WTC11 (cell line): ENCODE measurements around the gene TTLL11. TPM values are rescaled to one million over a fixed set of nuclear protein-coding genes. Genes with fewer than 3 reads are reported as not detected.

Experiments
- ATAC-seq: fragments of 200-7000 bp; cut with Tn5 transposase; 2 replicates; pipeline ENCODE4 v1.10.0; 2021; ENCODE audit warnings: mild to moderate bottlenecking, moderate library complexity
- CTCF ChIA-PET: fragments of 300-600 bp; sonication (Branson Sonifier 250); formaldehyde crosslinking; loops from one replicate; lab custom pipeline; 2021; ENCODE audit warnings: antibody characterized with exemption; lab: Charles Lee
- POLR2A ChIA-PET: fragments of 350-600 bp; sonication (Branson Sonifier 250); formaldehyde crosslinking; loops from one replicate; lab custom pipeline; 2021; ENCODE audit warnings: antibody characterized with exemption; lab: Charles Lee
- DNase-seq: peaks from one replicate; pipeline ENCODE4 v3.0.0; 2021; ENCODE audit warnings: low spot score
- H3K27ac Mint-ChIP-seq: 2 replicates; pipeline ENCODE4 v1.8.0; 2021; ENCODE audit warnings: mixed read lengths
- H3K27me3 Mint-ChIP-seq: 2 replicates; pipeline ENCODE4 v1.8.0; 2021; ENCODE audit warnings: low read depth, mild to moderate bottlenecking, moderate library complexity, mixed read lengths
- H3K36me3 Mint-ChIP-seq: 2 replicates; pipeline ENCODE4 v1.8.0; 2021; ENCODE audit warnings: mixed read lengths
- H3K4me1 Mint-ChIP-seq: 2 replicates; pipeline ENCODE4 v1.8.0; 2022; ENCODE audit warnings: mixed read lengths
- H3K4me3 Mint-ChIP-seq: 2 replicates; pipeline ENCODE4 v1.8.0; 2021; ENCODE audit warnings: mild to moderate bottlenecking, moderate library complexity, mixed read lengths
- H3K9me3 Mint-ChIP-seq: 2 replicates; pipeline ENCODE4 v1.8.0; 2021; ENCODE audit warnings: mixed read lengths
- AR ChIP-seq: fragments of 250-450 bp; sonication (Bioruptor Pico); IDR thresholded peaks from 2 replicates; pipeline ENCODE4 v1.9.0; 2021; ENCODE audit warnings: mild to moderate bottlenecking
- ATF6 ChIP-seq: sonication (generic); formaldehyde crosslinking; IDR thresholded peaks from 2 replicates; pipeline ENCODE4 v1.8.1; 2023; ENCODE audit warnings: mild to moderate bottlenecking, missing genetic modification reagents
- CDX4 ChIP-seq: fragments of 250-450 bp; sonication (Bioruptor Pico); IDR thresholded peaks from 2 replicates; pipeline ENCODE4 v1.9.0; 2021; ENCODE audit warnings: moderate library complexity, mild to moderate bottlenecking, inconsistent platforms, borderline replicate concordance
- E2F4 ChIP-seq: sonication (generic); formaldehyde crosslinking; IDR thresholded peaks from 2 replicates; pipeline ENCODE4 v1.8.1; 2022; ENCODE audit warnings: low read depth, mild to moderate bottlenecking, moderate library complexity, missing genetic modification reagents, borderline replicate concordance
- ELF4 ChIP-seq: sonication (generic); formaldehyde crosslinking; IDR thresholded peaks from 2 replicates; pipeline ENCODE4 v1.8.1; 2022; ENCODE audit warnings: low read depth, mild to moderate bottlenecking, moderate library complexity, missing genetic modification reagents
- FOXJ3 ChIP-seq: sonication (generic); formaldehyde crosslinking; IDR thresholded peaks from 2 replicates; pipeline ENCODE4 v1.9.0; 2021; ENCODE audit warnings: missing genetic modification reagents, mild to moderate bottlenecking, borderline replicate concordance
- GABPB1 ChIP-seq: sonication (generic); formaldehyde crosslinking; IDR thresholded peaks from 2 replicates; pipeline ENCODE4 v1.8.1; 2023; ENCODE audit warnings: mild to moderate bottlenecking, missing genetic modification reagents
- HMGA2 ChIP-seq: fragments of 250-450 bp; sonication (Bioruptor Pico); IDR thresholded peaks from 2 replicates; pipeline ENCODE4 v1.4.0; 2021; ENCODE audit warnings: mild to moderate bottlenecking, moderate library complexity
- IRF2 ChIP-seq: sonication (generic); formaldehyde crosslinking; IDR thresholded peaks from 2 replicates; pipeline ENCODE4 v1.8.0; 2022; ENCODE audit warnings: low read depth, missing genetic modification reagents, borderline replicate concordance
- MLX ChIP-seq: sonication (generic); formaldehyde crosslinking; IDR thresholded peaks from 2 replicates; pipeline ENCODE4 v1.8.1; 2023; ENCODE audit warnings: mild to moderate bottlenecking, missing genetic modification reagents, moderate library complexity
- NR1H2 ChIP-seq: sonication (generic); formaldehyde crosslinking; IDR thresholded peaks from 2 replicates; pipeline ENCODE4 v1.9.0; 2021; ENCODE audit warnings: mild to moderate bottlenecking, moderate library complexity, missing genetic modification reagents
- NR3C1 ChIP-seq: sonication (generic); formaldehyde crosslinking; conservative IDR thresholded peaks from 2 replicates; pipeline ENCODE4 v1.8.1; 2023; ENCODE audit warnings: low read depth, mild to moderate bottlenecking, missing genetic modification reagents
- RELA ChIP-seq: sonication (generic); formaldehyde crosslinking; IDR thresholded peaks from 2 replicates; pipeline ENCODE4 v1.8.1; 2022; ENCODE audit warnings: missing genetic modification reagents, mild to moderate bottlenecking, borderline replicate concordance
- SP1 ChIP-seq: sonication (generic); formaldehyde crosslinking; conservative IDR thresholded peaks from 2 replicates; pipeline ENCODE4 v1.8.1; 2022; ENCODE audit warnings: missing genetic modification reagents
- TEAD4 ChIP-seq: sonication (generic); formaldehyde crosslinking; IDR thresholded peaks from 2 replicates; pipeline ENCODE4 v1.8.0; 2022; ENCODE audit warnings: mild to moderate bottlenecking, missing genetic modification reagents
- ZNF121 ChIP-seq: sonication (generic); formaldehyde crosslinking; IDR thresholded peaks from 2 replicates; pipeline ENCODE4 v1.8.0; 2023; ENCODE audit warnings: missing genetic modification reagents
- ZNF219 ChIP-seq: sonication (generic); formaldehyde crosslinking; IDR thresholded peaks from 2 replicates; pipeline ENCODE4 v1.8.0; 2023; ENCODE audit warnings: missing genetic modification reagents, mild to moderate bottlenecking, borderline replicate concordance
- ZNF232 ChIP-seq: sonication (generic); formaldehyde crosslinking; IDR thresholded peaks from 2 replicates; pipeline ENCODE4 v1.8.0; 2022; ENCODE audit warnings: mild to moderate bottlenecking, missing genetic modification reagents
- ZNF281 ChIP-seq: sonication (generic); formaldehyde crosslinking; IDR thresholded peaks from 2 replicates; pipeline ENCODE4 v1.8.0; 2023; ENCODE audit warnings: mild to moderate bottlenecking, missing genetic modification reagents
- ZNF396 ChIP-seq: fragments of 250-450 bp; sonication (Bioruptor Pico); IDR thresholded peaks from 2 replicates; pipeline ENCODE4 v1.8.0; 2021; ENCODE audit warnings: mild to moderate bottlenecking, moderate library complexity, borderline replicate concordance
- ZSCAN18 ChIP-seq: fragments of 250-450 bp; sonication (Bioruptor Pico); IDR thresholded peaks from 2 replicates; pipeline ENCODE4 v2.1.2; 2022; ENCODE audit warnings: mild to moderate bottlenecking, moderate library complexity
- total RNA-seq: library from RNA; stranded (reverse); gene quantifications from 3 replicates; pipeline ENCODE4 v1.2.3, GENCODE V29; 2021

The TTLL11 gene
- total RNA-seq, 1 experiment from 2014 or later = 1.1 TPM

GRCh38 chr9:122075135-122076030 is 17.7 kb downstream of the TTLL11 start:
- Mint-ChIP-seq H3K27ac (no peak overlapping the region), H3K9me3 (peaks cover 19% of the 10 kb centered on the region), H3K4me3 (no peak overlapping the region)

GRCh38 chr9:122071715-122072114 is 21.4 kb downstream of the TTLL11 start:
- Mint-ChIP-seq H3K4me3 (no peak overlapping the region), H3K36me3 (no peaks in the 10 kb centered on the region), H3K27me3 (no peaks in the 10 kb centered on the region; the same call in 1 of the 2 replicates), H3K4me1 (no peaks in the 10 kb centered on the region), H3K27ac (no peak overlapping the region), H3K9me3 (peaks cover 3% of the 10 kb centered on the region; the same call in 1 of the 2 replicates)
- CTCF ChIA-PET = interaction anchor here (0.9 to 1.3 kb wide), 2 partner anchors 279 to 285 kb away, joined by 3 to 4 read pairs; no protein-coding TSS in a partner anchor
- DNase-seq (no peak), ATAC-seq (no peak)
- POLR2A ChIA-PET = interaction anchor here (0.6 kb wide), 1 partner anchor 382 kb away, joined by 3 read pairs; no protein-coding TSS in a partner anchor
- TF ChIP-seq ZSCAN18 (CRISPR knock-in tag) = no peak
- TF ChIP-seq RELA (CRISPR knock-in tag) = no peak
- no peak for TF ChIP-seq NR1H2 (CRISPR knock-in tag)
- no peak for TF ChIP-seq ATF6 (CRISPR knock-in tag)
- no peak for TF ChIP-seq IRF2
- TF ChIP-seq HMGA2 (CRISPR knock-in tag) = no peak
- no peak for TF ChIP-seq GABPB1
- TF ChIP-seq E2F4 (CRISPR knock-in tag) = no peak
- TF ChIP-seq ZNF281 = no peak
- TF ChIP-seq NR3C1 (CRISPR knock-in tag) = no peak
- no peak for TF ChIP-seq SP1 (CRISPR knock-in tag)
- TF ChIP-seq, all 79 proteins: peak for 0

More at GRCh38 chr9:122075135-122076030, 17.7 kb downstream of the TTLL11 start:
- Mint-ChIP-seq H3K27me3 (no peaks in the 10 kb centered on the region; the same call in 1 of the 2 replicates), H3K4me1 (no peaks in the 10 kb centered on the region), H3K36me3 (no peaks in the 10 kb centered on the region)
- ChIA-PET POLR2A (no interaction called here), CTCF (no interaction called here)
- ATAC-seq = no peak
- DNase-seq = no peak
- TF ChIP-seq MLX (CRISPR knock-in tag) (no peak), ZNF396 (CRISPR knock-in tag) (no peak), ZNF121 (CRISPR knock-in tag) (no peak), FOXJ3 (CRISPR knock-in tag) (no peak), AR (CRISPR knock-in tag) (no peak), CDX4 (CRISPR knock-in tag) (no peak), ELF4 (no peak), ZNF232 (CRISPR knock-in tag) (no peak), ZNF219 (CRISPR knock-in tag) (no peak), TEAD4 (CRISPR knock-in tag) (no peak)
